Skeletal muscle satellite cell (primary cell): Measurements from ENCODE around the gene RHBDL2.
"Not testable (repeated sequence)": the region's sequence is repeated elsewhere in the genome, so short reads cannot be mapped to it uniquely, and the experiment has no call there.

ENCODE experiments used
- H3K27me3 ChIP-seq: 2 replicates; pipeline ENCODE4 v1.7.0; 2013; ENCODE audit warnings: low read length; ENCODE audit not compliant: control insufficient read depth, insufficient read depth
- H3K36me3 ChIP-seq: 2 replicates; pipeline ENCODE4 v1.7.0; 2013; ENCODE audit warnings: mild to moderate bottlenecking, control low read depth, low read length; ENCODE audit not compliant: insufficient read depth
- H3K4me1 ChIP-seq: 2 replicates; pipeline ENCODE4 v1.7.0; 2013; ENCODE audit warnings: low read length; ENCODE audit not compliant: control insufficient read depth, insufficient read depth
- H3K4me2 ChIP-seq: 2 replicates; pipeline ENCODE4 v1.7.0; 2013; ENCODE audit warnings: mild to moderate bottlenecking, low read length
- H3K4me3 ChIP-seq: 2 replicates; pipeline ENCODE4 v1.7.0; 2013; ENCODE audit warnings: low read length
- H3K9ac ChIP-seq: 2 replicates; pipeline ENCODE4 v1.7.0; 2013; ENCODE audit warnings: mild to moderate bottlenecking, low read depth, low read length, moderate library complexity
- H3K9me3 ChIP-seq: replicated peaks from 2 replicates; pipeline ENCODE4 v1.7.0; 2013; ENCODE audit warnings: mild to moderate bottlenecking, control low read depth, low read length

The RHBDL2 gene

GRCh38 chr1:38929476-38929875, 12.2 kb downstream of the RHBDL2 start:
- no peaks in the 10 kb centered on the region for H3K9me3 ChIP-seq
- H3K36me3 ChIP-seq = no peaks in the 10 kb centered on the region
- H3K9ac ChIP-seq = no peak overlapping the region
- no peaks in the 10 kb centered on the region for H3K4me1 ChIP-seq
- no peaks in the 10 kb centered on the region for H3K27me3 ChIP-seq
- no peak overlapping the region for H3K4me2 ChIP-seq
- H3K4me3 ChIP-seq = no peak overlapping the region

GRCh38 chr1:38929054-38929453, 12.6 kb downstream of the RHBDL2 start:
- Histone ChIP-seq H3K4me2 (no peak overlapping the region), H3K9ac (no peak overlapping the region), H3K4me1 (no peaks in the 10 kb centered on the region), H3K4me3 (no peak overlapping the region), H3K36me3 (no peaks in the 10 kb centered on the region), H3K9me3 (no peaks in the 10 kb centered on the region), H3K27me3 (no peaks in the 10 kb centered on the region)

GRCh38 chr1:38926091-38926490, 15.5 kb downstream of the RHBDL2 start:
- no peaks in the 10 kb centered on the region for H3K4me1 ChIP-seq
- no peak overlapping the region for H3K4me3 ChIP-seq
- no peak overlapping the region for H3K4me2 ChIP-seq
- H3K9me3 ChIP-seq = no peaks in the 10 kb centered on the region
- H3K27me3 ChIP-seq = no peaks in the 10 kb centered on the region
- no peak overlapping the region for H3K9ac ChIP-seq
- no peaks in the 10 kb centered on the region for H3K36me3 ChIP-seq

- Histone ChIP-seq H3K4me2 (no peak overlapping the region), H3K9ac (no peak overlapping the region), H3K27me3 (no peaks in the 10 kb centered on the region), H3K36me3 (no peaks in the 10 kb centered on the region), H3K9me3 (no peaks in the 10 kb centered on the region), H3K4me1 (no peaks in the 10 kb centered on the region), H3K4me3 (no peak overlapping the region)
These were observed 16.2 kb downstream of the RHBDL2 start for GRCh38 chr1:38925391-38925790.

GRCh38 chr1:38923607-38924006, 18.0 kb downstream of the RHBDL2 start:
- no peak overlapping the region for H3K4me3 ChIP-seq
- H3K9ac ChIP-seq = no peak overlapping the region
- H3K4me1 ChIP-seq = no peaks in the 10 kb centered on the region
- no peaks in the 10 kb centered on the region for H3K9me3 ChIP-seq
- H3K27me3 ChIP-seq = no peaks in the 10 kb centered on the region
- no peaks in the 10 kb centered on the region for H3K36me3 ChIP-seq
- no peak overlapping the region for H3K4me2 ChIP-seq

- Histone ChIP-seq H3K4me3 (no peak overlapping the region), H3K36me3 (peaks cover 5% of the 10 kb centered on the region), H3K27me3 (no peaks in the 10 kb centered on the region), H3K4me1 (no peaks in the 10 kb centered on the region), H3K4me2 (no peak overlapping the region), H3K9me3 (no peaks in the 10 kb centered on the region), H3K9ac (no peak overlapping the region)
These were observed 22.5 kb downstream of the RHBDL2 start for GRCh38 chr1:38919130-38919529.

- H3K36me3 ChIP-seq = peaks cover 5% of the 10 kb centered on the region
- no peaks in the 10 kb centered on the region for H3K9me3 ChIP-seq
- no peak overlapping the region for H3K9ac ChIP-seq
- H3K4me2 ChIP-seq = no peak overlapping the region
- no peak overlapping the region for H3K4me3 ChIP-seq
- H3K4me1 ChIP-seq = no peaks in the 10 kb centered on the region
- no peaks in the 10 kb centered on the region for H3K27me3 ChIP-seq
These were observed 23.1 kb downstream of the RHBDL2 start for GRCh38 chr1:38918568-38918967.

GRCh38 chr1:38917772-38918171, 23.9 kb downstream of the RHBDL2 start:
- no peaks in the 10 kb centered on the region for H3K9me3 ChIP-seq
- H3K36me3 ChIP-seq = peaks cover 5% of the 10 kb centered on the region
- no peak overlapping the region for H3K4me2 ChIP-seq
- H3K9ac ChIP-seq = no peak overlapping the region
- no peak overlapping the region for H3K4me3 ChIP-seq
- no peaks in the 10 kb centered on the region for H3K27me3 ChIP-seq
- H3K4me1 ChIP-seq = no peaks in the 10 kb centered on the region

GRCh38 chr1:38917337-38917736, 24.3 kb downstream of the RHBDL2 start:
- no peaks in the 10 kb centered on the region for H3K27me3 ChIP-seq
- H3K4me3 ChIP-seq = no peak overlapping the region
- no peaks in the 10 kb centered on the region for H3K4me1 ChIP-seq
- no peak overlapping the region for H3K9ac ChIP-seq
- peaks cover 5% of the 10 kb centered on the region for H3K36me3 ChIP-seq
- H3K9me3 ChIP-seq = no peaks in the 10 kb centered on the region
- no peak overlapping the region for H3K4me2 ChIP-seq

- no peak overlapping the region for H3K4me3 ChIP-seq
- H3K9ac ChIP-seq = no peak overlapping the region
- H3K36me3 ChIP-seq = peaks cover 5% of the 10 kb centered on the region
- no peaks in the 10 kb centered on the region for H3K9me3 ChIP-seq
- no peaks in the 10 kb centered on the region for H3K4me1 ChIP-seq
- H3K27me3 ChIP-seq = no peaks in the 10 kb centered on the region
- no peak overlapping the region for H3K4me2 ChIP-seq
These were observed 26.2 kb downstream of the RHBDL2 start for GRCh38 chr1:38915352-38915948.

GRCh38 chr1:38914908-38915307, 26.7 kb downstream of the RHBDL2 start:
- not testable (repeated sequence) for H3K9me3 ChIP-seq, H3K4me3 ChIP-seq, H3K27me3 ChIP-seq, H3K4me2 ChIP-seq, H3K36me3 ChIP-seq, H3K4me1 ChIP-seq, H3K9ac ChIP-seq

GRCh38 chr1:38908821-38909220, 32.8 kb downstream of the RHBDL2 start:
- Histone ChIP-seq H3K27me3 (no peaks in the 10 kb centered on the region), H3K9me3 (no peaks in the 10 kb centered on the region), H3K4me2 (no peak overlapping the region), H3K4me1 (no peaks in the 10 kb centered on the region), H3K9ac (no peak overlapping the region), H3K36me3 (peaks cover 2% of the 10 kb centered on the region), H3K4me3 (no peak overlapping the region)
